Nephron progenitor cell (in vitro differentiated cells): ENCODE data around the gene HK2.

Experiments
- DNase-seq: peaks from one replicate; pipeline ENCODE4 v3.0.0; 2021
- H3K27ac Mint-ChIP-seq: 2 replicates; pipeline ENCODE4 v1.8.0; 2021; ENCODE audit warnings: mild to moderate bottlenecking, moderate library complexity, mixed read lengths
- H3K27me3 Mint-ChIP-seq: 2 replicates; pipeline ENCODE4 v1.8.0; 2021; ENCODE audit warnings: mild to moderate bottlenecking, low read depth, mixed read lengths; ENCODE audit not compliant: poor library complexity
- H3K36me3 Mint-ChIP-seq: 2 replicates; pipeline ENCODE4 v1.8.0; 2021; ENCODE audit warnings: low read depth, mixed read lengths
- H3K4me1 Mint-ChIP-seq: 2 replicates; pipeline ENCODE4 v1.8.0; 2021; ENCODE audit warnings: mixed read lengths
- H3K4me3 Mint-ChIP-seq: 2 replicates; pipeline ENCODE4 v1.8.0; 2021; ENCODE audit warnings: mild to moderate bottlenecking, moderate library complexity, mixed read lengths
- H3K9me3 Mint-ChIP-seq: 2 replicates; pipeline ENCODE4 v1.8.0; 2021; ENCODE audit warnings: mild to moderate bottlenecking, moderate library complexity, mixed read lengths
- TF ChIP-seq, protein P1 (sequence below): fragments of 200-600 bp; sonication (generic); IDR thresholded peaks from 2 replicates; pipeline ENCODE4 v1.5.0; 2021; ENCODE audit warnings: antibody characterized with exemption

Gene HK2

DNA sequence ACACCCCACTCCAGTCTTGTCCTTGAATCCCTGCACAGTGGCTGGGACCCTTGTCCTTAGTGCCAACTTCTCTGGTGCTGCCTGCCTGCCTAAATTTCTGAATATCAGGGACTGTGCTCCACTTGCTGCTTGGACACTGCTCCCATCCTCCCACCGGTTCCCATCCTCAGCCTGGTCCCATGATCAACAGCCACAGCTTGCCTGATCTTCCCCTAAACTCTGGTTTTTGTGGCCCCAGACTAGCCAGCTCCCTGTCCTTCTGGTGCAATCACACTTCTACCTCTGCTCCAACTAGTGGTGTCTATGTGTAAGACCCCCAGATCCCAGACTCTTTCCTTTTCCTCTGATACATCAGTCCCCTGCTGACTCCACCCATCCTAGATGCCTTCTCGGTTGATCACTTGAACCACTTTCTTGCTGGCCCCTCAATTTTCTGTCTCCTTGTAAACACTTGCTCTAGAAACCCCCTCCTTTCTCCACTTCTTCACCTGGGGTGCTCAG, 87.4 kb downstream of the HK2 start:
- H3K36me3 Mint-ChIP-seq, result no peaks in the 10 kb centered on the region
- H3K4me3 Mint-ChIP-seq, result peak overlapping the region; percentile 18

DNA sequence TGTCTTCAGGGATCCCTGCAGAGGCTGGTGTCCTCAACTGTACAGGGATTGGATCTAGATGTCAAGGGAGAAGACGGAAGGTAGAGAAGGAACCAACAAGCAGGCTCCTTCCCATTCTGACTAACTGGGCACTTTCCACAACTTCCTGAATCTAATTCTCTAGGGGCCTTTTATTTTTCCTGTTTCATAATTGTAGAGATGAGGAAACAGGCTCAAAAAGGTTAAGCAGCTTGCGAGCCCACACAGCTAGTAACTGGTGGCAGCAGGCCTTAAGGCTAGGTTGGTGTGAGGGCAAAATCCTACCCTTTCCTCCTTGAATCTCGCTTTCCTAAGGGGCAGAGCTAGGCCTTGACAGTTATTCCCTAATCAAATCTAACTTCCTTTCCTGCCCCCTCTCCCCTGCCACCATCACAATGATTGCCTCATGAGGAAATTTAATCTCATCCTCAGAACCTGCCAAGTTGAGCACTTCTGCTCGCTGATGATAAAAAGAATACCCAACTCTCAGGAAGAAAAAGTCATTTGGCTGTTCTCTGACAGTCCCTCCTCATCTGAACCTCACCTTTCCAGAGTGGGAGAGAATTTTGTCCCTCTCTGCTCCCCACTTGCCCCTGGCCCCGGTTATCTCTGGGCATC, 88.8 kb downstream of the HK2 start:
- H3K36me3 Mint-ChIP-seq, result no peaks in the 10 kb centered on the region
- TF ChIP-seq, protein P1, sequence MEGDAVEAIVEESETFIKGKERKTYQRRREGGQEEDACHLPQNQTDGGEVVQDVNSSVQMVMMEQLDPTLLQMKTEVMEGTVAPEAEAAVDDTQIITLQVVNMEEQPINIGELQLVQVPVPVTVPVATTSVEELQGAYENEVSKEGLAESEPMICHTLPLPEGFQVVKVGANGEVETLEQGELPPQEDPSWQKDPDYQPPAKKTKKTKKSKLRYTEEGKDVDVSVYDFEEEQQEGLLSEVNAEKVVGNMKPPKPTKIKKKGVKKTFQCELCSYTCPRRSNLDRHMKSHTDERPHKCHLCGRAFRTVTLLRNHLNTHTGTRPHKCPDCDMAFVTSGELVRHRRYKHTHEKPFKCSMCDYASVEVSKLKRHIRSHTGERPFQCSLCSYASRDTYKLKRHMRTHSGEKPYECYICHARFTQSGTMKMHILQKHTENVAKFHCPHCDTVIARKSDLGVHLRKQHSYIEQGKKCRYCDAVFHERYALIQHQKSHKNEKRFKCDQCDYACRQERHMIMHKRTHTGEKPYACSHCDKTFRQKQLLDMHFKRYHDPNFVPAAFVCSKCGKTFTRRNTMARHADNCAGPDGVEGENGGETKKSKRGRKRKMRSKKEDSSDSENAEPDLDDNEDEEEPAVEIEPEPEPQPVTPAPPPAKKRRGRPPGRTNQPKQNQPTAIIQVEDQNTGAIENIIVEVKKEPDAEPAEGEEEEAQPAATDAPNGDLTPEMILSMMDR, result no peak
- H3K4me3 Mint-ChIP-seq, result no peak overlapping the region
- peaks cover 37% of the 10 kb centered on the region for H3K27me3 Mint-ChIP-seq
- H3K4me1 Mint-ChIP-seq, result peaks cover 5% of the 10 kb centered on the region
- no peaks in the 10 kb centered on the region for H3K9me3 Mint-ChIP-seq
- no peak overlapping the region for H3K27ac Mint-ChIP-seq
- DNase-seq, result no peak

More for the DNA sequence above, 87.4 kb downstream of the HK2 start:
- Mint-ChIP-seq H3K27me3 (peaks cover 41% of the 10 kb centered on the region), H3K9me3 (no peaks in the 10 kb centered on the region), H3K4me1 (peaks cover 5% of the 10 kb centered on the region), H3K27ac (no peak overlapping the region)
- DNase-seq, result no peak
- TF ChIP-seq, protein P1, result no peak

DNA sequence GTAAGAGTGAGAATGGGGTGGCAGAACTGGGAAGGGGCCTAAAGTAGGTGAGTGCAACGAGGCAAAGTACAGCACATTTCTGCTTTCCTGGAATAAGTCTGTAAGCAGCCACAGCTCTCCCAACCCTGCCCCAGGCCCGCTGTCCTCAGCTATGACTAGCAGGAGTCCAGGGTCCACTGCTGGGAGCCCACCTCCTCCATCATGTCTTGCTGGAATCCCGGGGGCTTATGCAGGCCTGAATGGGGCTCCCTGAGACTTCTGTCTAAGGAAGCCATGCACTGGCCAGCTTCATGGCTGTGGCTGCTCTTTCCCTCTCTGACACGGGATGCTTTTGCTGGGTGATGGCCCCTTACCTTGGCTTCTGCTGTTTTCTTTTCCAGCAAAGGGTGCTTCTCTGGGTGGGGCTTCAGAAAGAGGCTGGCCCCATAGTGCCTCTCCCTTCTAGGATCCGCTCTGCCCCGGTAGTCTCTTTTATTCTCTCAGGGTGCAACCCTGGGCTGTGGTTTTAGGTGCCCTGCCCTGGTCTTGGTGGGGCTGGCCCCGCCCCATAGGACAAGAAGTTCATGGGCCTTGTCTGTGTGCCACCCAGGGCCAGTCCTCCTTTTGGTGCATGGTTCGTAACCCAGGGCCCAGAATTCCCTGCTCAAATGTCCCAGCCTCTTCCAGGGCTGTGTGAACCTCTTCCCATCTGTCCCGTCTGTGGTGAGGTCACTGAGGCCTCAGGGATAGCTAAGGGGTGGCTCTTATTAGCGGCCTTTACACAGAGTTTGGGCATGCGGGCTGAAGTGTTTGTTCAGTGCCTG, 90.7 kb downstream of the HK2 start:
- Mint-ChIP-seq H3K4me1 (peaks cover 5% of the 10 kb centered on the region), H3K9me3 (no peaks in the 10 kb centered on the region), H3K4me3 (no peak overlapping the region), H3K27ac (no peak overlapping the region), H3K27me3 (peaks cover 27% of the 10 kb centered on the region), H3K36me3 (peaks cover 5% of the 10 kb centered on the region)
- TF ChIP-seq, protein P1, result no peak
- DNase-seq, result no peak

DNA sequence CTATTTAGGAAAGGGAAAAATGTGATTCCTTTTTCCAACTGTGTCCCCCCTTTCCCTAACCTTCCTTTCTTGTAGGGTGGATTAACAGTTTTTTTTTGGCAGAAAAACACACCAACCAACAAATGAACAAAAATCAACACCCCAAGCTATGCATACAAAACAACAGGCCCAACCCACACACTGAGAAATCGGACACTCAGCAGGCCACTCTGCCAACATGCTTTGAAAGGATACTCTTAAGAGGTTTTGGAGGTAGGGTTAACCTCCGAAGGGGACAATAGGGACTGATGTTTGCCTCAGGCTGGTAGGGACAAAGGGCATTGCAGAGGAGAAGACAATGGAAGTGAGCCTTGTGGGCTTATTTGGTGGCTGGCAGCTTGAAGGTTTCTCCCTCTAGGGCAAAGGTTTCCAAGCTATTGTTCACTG, 91.4 kb downstream of the HK2 start:
- Mint-ChIP-seq H3K4me3 (no peak overlapping the region), H3K36me3 (peaks cover 5% of the 10 kb centered on the region), H3K9me3 (no peaks in the 10 kb centered on the region), H3K27ac (no peak overlapping the region), H3K27me3 (peaks cover 22% of the 10 kb centered on the region), H3K4me1 (peaks cover 5% of the 10 kb centered on the region)
- no peak for DNase-seq
- TF ChIP-seq, protein P1, result no peak

DNA sequence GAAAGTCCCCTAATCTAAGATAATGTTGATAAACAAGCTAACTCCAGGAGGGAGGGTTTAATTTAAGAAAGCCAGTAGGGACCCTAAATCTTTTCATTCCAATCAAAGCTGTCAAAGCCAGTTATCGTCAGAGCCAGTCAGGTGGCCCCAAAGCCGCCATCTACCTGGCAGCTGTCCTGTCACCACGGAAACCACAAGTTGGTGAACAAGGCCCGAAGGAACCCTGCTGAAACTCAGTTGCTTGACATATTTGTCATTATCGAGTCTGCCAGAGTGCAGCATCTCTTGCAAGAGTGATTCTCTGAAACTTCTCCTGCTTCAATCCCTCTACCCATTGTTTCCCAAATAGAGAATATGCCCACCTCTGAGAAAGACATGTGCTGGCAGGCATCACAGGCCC, 93.7 kb downstream of the HK2 start:
- Mint-ChIP-seq H3K27ac (no peak overlapping the region), H3K4me1 (peaks cover 5% of the 10 kb centered on the region), H3K27me3 (peaks cover 5% of the 10 kb centered on the region), H3K9me3 (no peaks in the 10 kb centered on the region), H3K36me3 (peaks cover 5% of the 10 kb centered on the region), H3K4me3 (no peak overlapping the region)
- TF ChIP-seq, protein P1, result no peak
- DNase-seq, result no peak
